T-helper 1 cell treated with Interleukin-12 subunit alpha and Interleukin-12 subunit beta and Interleukin-4 antibody, amounts not matched to agents 30 μg/mL and 1 μg/mL, for 36 hours (primary cell): ENCODE results near the gene BOC.
"Not testable (repeated sequence)": the region's sequence is repeated elsewhere in the genome, so short reads cannot be mapped to it uniquely, and the experiment has no call there.

Experiments used
- H3K27ac Mint-ChIP-seq: one replicate; pipeline ENCODE4 v1.8.0; 2021; ENCODE audit warnings: mild to moderate bottlenecking, mixed read lengths
- H3K27me3 Mint-ChIP-seq: one replicate; pipeline ENCODE4 v1.8.0; 2021; ENCODE audit warnings: low read depth, mixed read lengths
- H3K36me3 Mint-ChIP-seq: one replicate; pipeline ENCODE4 v1.8.0; 2021; ENCODE audit warnings: low read depth, mixed read lengths
- H3K4me1 Mint-ChIP-seq: one replicate; pipeline ENCODE4 v1.8.0; 2021; ENCODE audit warnings: low read depth, mixed read lengths
- H3K4me3 Mint-ChIP-seq: one replicate; pipeline ENCODE4 v1.8.0; 2021; ENCODE audit warnings: mild to moderate bottlenecking, moderate library complexity, mixed read lengths
- H3K9me3 Mint-ChIP-seq: one replicate; pipeline ENCODE4 v1.8.0; 2021; ENCODE audit warnings: mixed read lengths

The BOC gene

GRCh38 chr3:113211330-113212149 lies at the start of gene BOC:
BOC (plus strand) TSS chr3:113211557; CDS start chr3:113249803, 38,246 bp downstream.
- H3K27ac Mint-ChIP-seq = peak within 1 kb of the TSS; percentile 53
- H3K27me3 Mint-ChIP-seq = peaks cover 88% of the 10 kb centered on the region
- H3K4me3 Mint-ChIP-seq = peak within 1 kb of the TSS; percentile 87
- peaks cover 9% of the 10 kb centered on the region for H3K4me1 Mint-ChIP-seq
- H3K9me3 Mint-ChIP-seq = no peaks in the 10 kb centered on the region
- H3K36me3 Mint-ChIP-seq = peaks cover 4% of the 10 kb centered on the region

GRCh38 chr3:113161661-113162060 lies 49.7 kb upstream of the BOC start:
- H3K27ac Mint-ChIP-seq = no peak overlapping the region
- H3K36me3 Mint-ChIP-seq = no peaks in the 10 kb centered on the region
- H3K4me1 Mint-ChIP-seq = no peaks in the 10 kb centered on the region
- no peak overlapping the region for H3K4me3 Mint-ChIP-seq
- no peaks in the 10 kb centered on the region for H3K9me3 Mint-ChIP-seq
- H3K27me3 Mint-ChIP-seq = peaks cover 9% of the 10 kb centered on the region

- Mint-ChIP-seq H3K36me3 (no peaks in the 10 kb centered on the region), H3K27me3 (peaks cover 9% of the 10 kb centered on the region), H3K27ac (no peak overlapping the region), H3K4me3 (no peak overlapping the region), H3K9me3 (no peaks in the 10 kb centered on the region), H3K4me1 (no peaks in the 10 kb centered on the region)
Measured at GRCh38 chr3:113163152-113163551, 48.2 kb upstream of the BOC start.

- no peaks in the 10 kb centered on the region for H3K4me1 Mint-ChIP-seq
- no peak overlapping the region for H3K27ac Mint-ChIP-seq
- no peak overlapping the region for H3K4me3 Mint-ChIP-seq
- no peaks in the 10 kb centered on the region for H3K9me3 Mint-ChIP-seq
- no peaks in the 10 kb centered on the region for H3K36me3 Mint-ChIP-seq
- peaks cover 9% of the 10 kb centered on the region for H3K27me3 Mint-ChIP-seq
Measured at GRCh38 chr3:113165841-113166240, 45.5 kb upstream of the BOC start.

- Mint-ChIP-seq H3K27me3 (peaks cover 9% of the 10 kb centered on the region), H3K36me3 (no peaks in the 10 kb centered on the region), H3K4me3 (no peak overlapping the region), H3K27ac (no peak overlapping the region), H3K9me3 (no peaks in the 10 kb centered on the region), H3K4me1 (no peaks in the 10 kb centered on the region)
Measured at GRCh38 chr3:113166357-113166718, 45.0 kb upstream of the BOC start.

GRCh38 chr3:113166719-113167492 lies 44.5 kb upstream of the BOC start:
- H3K4me1 Mint-ChIP-seq = no peaks in the 10 kb centered on the region
- no peaks in the 10 kb centered on the region for H3K36me3 Mint-ChIP-seq
- H3K9me3 Mint-ChIP-seq = no peaks in the 10 kb centered on the region
- H3K27me3 Mint-ChIP-seq = peaks cover 8% of the 10 kb centered on the region
- H3K27ac Mint-ChIP-seq = no peak overlapping the region
- H3K4me3 Mint-ChIP-seq = no peak overlapping the region

- Mint-ChIP-seq H3K27me3 (peaks cover 5% of the 10 kb centered on the region), H3K36me3 (no peaks in the 10 kb centered on the region), H3K4me3 (no peak overlapping the region), H3K4me1 (no peaks in the 10 kb centered on the region), H3K9me3 (no peaks in the 10 kb centered on the region), H3K27ac (no peak overlapping the region)
Measured at GRCh38 chr3:113167825-113168801, 43.2 kb upstream of the BOC start.

- H3K4me3 Mint-ChIP-seq = no peak overlapping the region
- no peak overlapping the region for H3K27ac Mint-ChIP-seq
Measured at GRCh38 chr3:113169891-113170452, 41.4 kb upstream of the BOC start.

GRCh38 chr3:113170771-113171170 lies 40.6 kb upstream of the BOC start:
- Mint-ChIP-seq H3K4me3 (no peak overlapping the region), H3K4me1 (no peaks in the 10 kb centered on the region), H3K36me3 (no peaks in the 10 kb centered on the region), H3K27me3 (no peaks in the 10 kb centered on the region), H3K27ac (no peak overlapping the region), H3K9me3 (no peaks in the 10 kb centered on the region)

More at GRCh38 chr3:113169891-113170452, 41.4 kb upstream of the BOC start:
- H3K9me3 Mint-ChIP-seq = no peaks in the 10 kb centered on the region
- no peaks in the 10 kb centered on the region for H3K4me1 Mint-ChIP-seq
- peaks cover 4% of the 10 kb centered on the region for H3K27me3 Mint-ChIP-seq
- no peaks in the 10 kb centered on the region for H3K36me3 Mint-ChIP-seq

- H3K9me3 Mint-ChIP-seq, H3K27ac Mint-ChIP-seq, H3K27me3 Mint-ChIP-seq, H3K4me1 Mint-ChIP-seq, H3K36me3 Mint-ChIP-seq, H3K4me3 Mint-ChIP-seq: not testable (repeated sequence)
Measured at GRCh38 chr3:113171675-113172300, 39.6 kb upstream of the BOC start.

GRCh38 chr3:113173102-113173501 lies 38.3 kb upstream of the BOC start:
- Mint-ChIP-seq H3K4me3 (no peak overlapping the region), H3K4me1 (no peaks in the 10 kb centered on the region), H3K9me3 (no peaks in the 10 kb centered on the region), H3K27me3 (no peaks in the 10 kb centered on the region), H3K27ac (no peak overlapping the region), H3K36me3 (no peaks in the 10 kb centered on the region)

- Mint-ChIP-seq H3K27me3 (no peaks in the 10 kb centered on the region), H3K36me3 (no peaks in the 10 kb centered on the region), H3K4me3 (no peak overlapping the region), H3K9me3 (no peaks in the 10 kb centered on the region), H3K27ac (no peak overlapping the region), H3K4me1 (no peaks in the 10 kb centered on the region)
Measured at GRCh38 chr3:113174304-113174703, 37.1 kb upstream of the BOC start.

- Mint-ChIP-seq H3K27me3 (no peaks in the 10 kb centered on the region), H3K36me3 (no peaks in the 10 kb centered on the region), H3K27ac (no peak overlapping the region), H3K4me3 (no peak overlapping the region), H3K4me1 (no peaks in the 10 kb centered on the region), H3K9me3 (no peaks in the 10 kb centered on the region)
Measured at GRCh38 chr3:113174801-113175485, 36.4 kb upstream of the BOC start.
